NCI-H510A treated with DMSO at 0.1 percent for 48 hours (cell line): Measurements from ENCODE around the gene SIPA1.
A peak's percentile ranks its signal among the peaks of the same experiment; 100 is the strongest.

Experiments used
- DNase-seq: peaks from one replicate; lab custom pipeline; 2025; lab: John Stamatoyannopoulos, UW

SIPA1 gene

DNA sequence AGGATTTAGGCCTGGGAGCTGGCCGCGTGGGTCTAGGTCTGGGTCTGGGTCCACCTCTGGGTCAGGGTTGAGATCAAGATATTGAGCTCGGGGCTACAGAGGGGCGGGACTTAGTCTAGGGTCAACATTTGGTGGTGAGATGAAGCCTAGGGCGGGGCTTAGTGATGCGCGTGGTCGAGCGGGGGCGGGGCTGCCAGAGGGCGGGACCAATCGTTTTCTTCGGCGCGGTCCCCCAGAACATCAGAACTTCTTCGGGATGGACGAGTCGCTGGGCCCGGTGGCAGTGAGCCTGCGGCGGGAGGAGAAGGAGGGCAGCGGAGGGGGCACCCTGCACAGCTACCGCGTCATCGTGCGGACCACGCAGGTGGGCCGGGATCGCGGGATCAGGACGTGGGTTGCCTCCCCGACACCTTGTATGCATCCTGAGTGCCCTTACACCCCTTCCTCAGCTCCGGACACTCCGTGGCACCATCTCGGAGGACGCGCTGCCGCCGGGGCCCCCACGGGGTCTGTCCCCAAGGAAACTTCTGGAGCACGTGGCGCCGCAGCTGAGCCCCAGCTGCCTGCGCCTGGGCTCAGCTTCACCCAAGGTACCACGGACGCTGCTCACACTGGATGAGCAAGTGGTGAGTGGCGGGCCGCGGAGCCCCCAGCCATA is 4.2 kb downstream of the SIPA1 start:
- no peak for DNase-seq

GRCh38 chr11:65643971-65644370 is 6.1 kb downstream of the SIPA1 start:
- peak; percentile 54 for DNase-seq

DNA sequence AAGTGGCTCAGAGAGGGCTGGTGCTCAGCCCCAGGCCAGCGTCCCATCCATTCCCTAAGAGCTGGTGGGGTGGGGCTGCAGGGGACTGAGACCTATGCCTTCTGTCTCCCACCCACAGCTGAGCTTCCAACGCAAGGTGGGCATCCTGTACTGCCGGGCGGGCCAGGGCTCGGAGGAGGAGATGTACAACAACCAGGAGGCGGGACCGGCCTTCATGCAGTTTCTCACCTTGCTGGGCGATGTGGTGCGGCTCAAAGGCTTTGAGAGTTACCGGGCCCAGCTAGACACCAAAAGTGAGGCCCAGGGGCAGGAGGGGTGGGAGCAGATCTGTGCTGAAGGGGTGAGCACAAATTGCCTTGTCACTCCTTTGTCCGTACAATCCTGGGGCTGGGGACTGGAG is 6.9 kb downstream of the SIPA1 start:
- DNase-seq: no peak

- DNase-seq: no peak
Observed at GRCh38 chr11:65645710-65646109, 7.8 kb downstream of the SIPA1 start.

DNA sequence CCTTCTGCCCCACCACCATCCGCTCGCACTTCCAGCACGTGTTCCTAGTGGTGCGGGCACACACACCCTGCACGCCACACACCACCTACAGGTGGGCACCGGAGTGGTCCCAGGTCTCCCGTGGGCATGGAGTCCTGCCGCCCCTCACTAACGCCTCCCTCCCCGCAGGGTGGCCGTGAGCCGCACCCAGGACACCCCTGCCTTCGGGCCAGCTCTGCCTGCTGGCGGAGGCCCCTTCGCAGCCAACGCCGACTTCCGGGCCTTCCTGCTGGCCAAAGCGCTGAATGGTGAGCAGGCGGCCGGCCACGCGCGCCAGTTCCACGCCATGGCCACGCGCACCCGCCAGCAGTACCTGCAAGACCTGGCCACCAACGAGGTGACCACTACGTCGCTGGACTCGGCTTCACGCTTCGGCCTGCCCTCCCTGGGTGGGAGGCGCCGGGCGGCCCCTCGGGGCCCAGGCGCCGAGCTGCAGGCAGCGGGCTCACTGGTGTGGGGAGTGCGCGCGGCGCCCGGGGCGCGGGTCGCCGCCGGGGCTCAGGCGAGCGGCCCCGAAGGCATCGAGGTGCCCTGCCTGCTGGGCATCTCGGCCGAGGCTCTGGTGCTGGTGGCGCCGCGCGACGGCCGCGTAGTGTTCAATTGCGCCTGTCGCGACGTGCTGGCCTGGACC is 8.5 kb downstream of the SIPA1 start:
- no peak for DNase-seq

DNA sequence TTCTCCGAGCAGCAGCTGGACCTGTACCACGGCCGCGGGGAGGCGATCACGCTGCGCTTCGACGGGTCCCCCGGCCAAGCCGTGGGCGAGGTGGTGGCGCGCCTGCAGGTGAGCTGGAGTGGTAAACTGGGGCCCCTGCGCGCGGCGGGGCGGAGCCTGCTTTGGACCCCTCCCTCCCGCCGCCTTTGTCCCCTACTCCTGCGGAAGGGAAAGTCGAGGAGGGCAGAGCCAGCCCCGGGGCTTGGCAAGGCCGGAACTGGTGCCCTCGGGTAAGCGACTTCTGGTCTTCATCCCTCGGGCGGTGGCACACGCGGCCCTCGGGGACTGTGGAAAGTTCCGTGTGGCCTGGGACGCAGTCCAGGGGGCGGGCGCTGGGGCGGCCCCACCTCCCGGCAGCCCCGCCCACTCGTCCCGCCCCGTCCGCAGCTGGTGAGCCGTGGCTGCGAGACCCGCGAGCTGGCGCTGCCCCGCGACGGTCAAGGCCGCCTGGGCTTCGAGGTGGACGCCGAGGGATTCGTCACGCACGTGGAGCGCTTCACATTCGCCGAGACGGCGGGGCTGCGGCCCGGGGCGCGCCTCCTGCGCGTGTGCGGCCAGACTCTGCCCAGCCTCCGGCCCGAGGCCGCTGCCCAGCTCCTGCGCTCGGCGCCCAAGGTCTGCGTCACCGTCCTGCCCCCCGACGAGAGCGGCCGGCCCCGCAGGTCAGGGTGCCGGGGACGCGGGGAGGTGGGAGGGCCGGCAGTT is 9.2 kb downstream of the SIPA1 start:
- DNase-seq: no peak

DNA sequence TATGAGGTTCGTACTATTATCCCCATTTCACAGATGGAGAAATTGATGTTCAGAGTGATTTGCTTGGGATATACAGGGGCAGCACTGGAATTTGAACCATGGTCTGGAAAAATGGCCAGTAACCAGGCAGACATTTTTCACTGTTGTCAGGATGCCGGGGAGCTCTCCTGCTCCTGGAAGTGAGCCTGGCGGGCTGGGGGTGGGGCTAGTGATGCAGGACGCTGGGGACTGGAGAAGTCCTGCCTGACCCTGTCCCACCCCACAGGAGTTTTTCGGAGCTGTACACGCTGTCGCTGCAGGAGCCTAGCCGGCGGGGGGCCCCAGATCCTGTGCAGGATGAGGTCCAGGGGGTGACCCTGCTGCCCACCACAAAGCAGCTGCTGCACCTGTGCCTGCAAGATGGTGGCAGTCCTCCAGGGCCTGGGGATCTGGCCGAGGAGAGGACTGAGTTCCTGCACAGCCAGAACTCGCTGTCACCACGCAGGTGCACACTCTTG is 11.1 kb downstream of the SIPA1 start:
- DNase-seq: no peak

GRCh38 chr11:65649656-65650546 is 12.0 kb downstream of the SIPA1 start:
- DNase-seq: no peak

DNA sequence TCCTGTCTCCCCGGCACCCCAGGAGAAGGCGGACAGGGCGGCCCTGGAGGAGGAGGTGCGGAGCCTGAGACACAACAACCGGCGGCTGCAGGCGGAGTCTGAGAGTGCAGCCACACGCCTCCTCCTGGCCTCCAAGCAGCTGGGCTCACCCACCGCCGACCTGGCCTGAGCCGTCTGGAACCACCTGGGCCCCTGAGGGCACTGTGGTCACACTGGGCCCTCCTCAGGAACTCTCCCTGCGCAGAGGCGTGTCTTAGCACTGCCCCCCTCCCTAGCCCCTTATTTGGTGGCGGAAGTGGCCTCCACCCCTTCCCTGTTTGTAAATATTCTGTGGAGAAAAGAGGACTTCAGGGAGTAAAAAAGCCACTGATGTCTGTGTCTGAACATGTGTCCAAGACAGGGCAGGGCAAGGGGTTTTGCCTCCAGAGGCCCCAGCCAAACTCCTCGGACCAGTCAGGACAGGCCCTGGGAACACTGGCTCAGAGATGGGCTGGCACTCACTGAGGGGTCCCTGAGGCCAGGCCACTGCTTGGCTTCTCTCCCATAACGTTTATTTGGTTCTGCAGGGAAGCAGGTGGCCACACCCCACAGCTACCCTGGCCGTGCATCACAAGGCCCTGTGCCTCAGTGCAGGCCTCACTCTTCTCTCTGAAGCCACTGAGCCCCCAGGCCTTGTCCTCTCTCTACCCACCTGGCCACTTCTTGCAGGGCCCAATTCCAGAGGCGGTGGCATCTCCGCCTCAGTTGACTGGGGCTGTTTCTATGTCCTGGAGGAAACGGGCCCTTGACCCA is 12.8 kb downstream of the SIPA1 start:
- DNase-seq: no peak

DNA sequence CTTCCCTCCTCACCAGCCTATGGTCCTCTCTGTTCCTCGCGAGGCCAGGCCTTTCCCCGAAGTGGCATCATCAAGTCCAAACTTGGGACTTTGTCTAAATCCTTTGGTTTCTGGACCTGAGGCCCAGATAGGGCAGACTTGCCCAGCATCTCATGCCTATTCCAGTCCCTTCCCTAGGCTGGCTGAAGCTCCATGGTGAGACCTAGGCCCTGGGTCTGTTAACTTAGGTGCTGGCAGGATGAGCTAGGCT is 13.4 kb downstream of the SIPA1 start:
- DNase-seq: no peak

GRCh38 chr11:65651589-65652510 is 13.9 kb downstream of the SIPA1 start:
- no peak for DNase-seq

- peak; percentile 87 for DNase-seq
Observed at GRCh38 chr11:65652511-65653228, 14.8 kb downstream of the SIPA1 start.

DNA sequence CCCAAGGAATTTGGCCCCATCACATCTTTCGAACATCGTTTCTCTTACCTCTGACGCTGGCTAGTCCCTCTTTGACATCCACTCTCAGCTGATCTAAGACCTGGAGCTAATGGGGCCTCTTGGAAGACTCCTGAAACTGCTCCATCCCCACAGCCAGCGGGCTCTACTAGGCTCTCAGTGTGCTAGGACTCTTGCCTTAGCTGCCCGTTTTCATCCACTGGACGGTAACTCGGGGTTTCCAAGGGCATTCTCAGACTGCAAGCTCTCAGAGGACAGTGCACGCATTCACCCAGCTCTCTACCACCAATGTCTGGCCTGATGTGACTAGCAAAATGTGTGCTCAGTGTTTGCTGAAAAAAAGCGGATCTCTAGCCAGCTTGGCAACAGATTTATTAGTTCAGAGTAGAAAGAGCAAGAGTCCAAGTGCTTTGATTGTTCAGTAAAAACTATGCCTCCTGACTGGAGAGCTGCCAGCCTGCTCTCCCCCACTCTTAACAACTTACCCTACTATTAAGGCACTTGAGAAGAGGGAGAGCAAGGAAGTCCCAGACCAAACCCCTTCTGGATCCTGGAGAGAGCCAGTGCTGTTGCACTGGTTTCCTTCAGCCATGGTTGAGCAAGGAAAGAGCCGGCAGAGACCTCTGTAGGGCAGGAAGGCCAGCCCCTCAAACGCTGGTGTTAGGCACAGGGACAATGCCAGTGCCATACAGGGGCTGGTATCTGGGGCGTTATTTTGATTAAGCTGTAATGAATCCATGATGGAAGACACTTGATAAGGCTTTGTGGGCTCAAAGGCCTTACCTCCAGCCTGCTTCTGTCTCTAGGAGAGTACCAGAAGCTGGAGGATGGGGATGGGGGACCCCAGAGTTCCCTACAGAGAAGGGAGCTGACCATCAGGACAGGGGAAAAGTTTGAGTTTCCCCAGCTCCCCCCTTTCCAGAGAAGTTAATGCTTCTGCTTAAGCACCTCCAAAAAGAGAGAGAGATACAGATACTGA is 15.6 kb downstream of the SIPA1 start:
- peak; percentile 54 for DNase-seq

GRCh38 chr11:65654375-65655349 is 16.8 kb downstream of the SIPA1 start:
- no peak for DNase-seq

GRCh38 chr11:65655570-65656332 is 17.9 kb downstream of the SIPA1 start:
- DNase-seq: no peak

GRCh38 chr11:65657426-65657825 is 19.5 kb downstream of the SIPA1 start:
- DNase-seq: no peak
